Caco-2 (cell line): ENCODE measurements around the gene CLCN1. TPM values are rescaled to one million over a fixed set of nuclear protein-coding genes. Genes with fewer than 3 reads are reported as not detected.

Experiments used
- BruUV-seq: library from RNA; stranded (reverse); fragments of 400-500 nt; replicated peaks from 2 replicates; lab custom pipeline; 2021; lab: Mats Ljungman, UMichigan
- CTCF ChIA-PET: fragments of 300-600 bp; sonication (Branson Sonifier 250); formaldehyde crosslinking; loops from one replicate; lab custom pipeline; 2022; ENCODE audit warnings: antibody characterized with exemption; lab: Charles Lee
- POLR2A ChIA-PET: fragments of 300-600 bp; sonication (Branson Sonifier 250); formaldehyde crosslinking; loops from one replicate; lab custom pipeline; 2022; ENCODE audit warnings: antibody characterized with exemption; lab: Charles Lee
- DNase-seq, 2 experiments: peaks; one replicate each; pipeline versions ENCODE4 v3.0.0 to v3.0.0-alpha.2; 2020 to 2022
- H3K27me3 ChIP-seq: replicated peaks from 2 replicates; pipeline ENCODE4 v1.6.0; 2011; ENCODE audit warnings: low read length; ENCODE audit not compliant: control insufficient read depth, insufficient read depth
- H3K36me3 ChIP-seq: 2 replicates; pipeline ENCODE4 v1.5.1; 2011; ENCODE audit warnings: low read length; ENCODE audit not compliant: control insufficient read depth, insufficient read depth
- H3K4me1 ChIP-seq: fragments of 250-450 bp; sonication (Bioruptor Pico); 2 replicates; pipeline ENCODE4 v1.5.1; 2020; ENCODE audit warnings: mild to moderate bottlenecking
- H3K4me3 ChIP-seq: 2 replicates; pipeline ENCODE4 v1.5.1; 2011; ENCODE audit warnings: low read depth, mild to moderate bottlenecking, control low read depth, low read length
- H3K9me3 ChIP-seq: fragments of 250-450 bp; sonication (Bioruptor Pico); 2 replicates; pipeline ENCODE4 v1.5.1; 2020; ENCODE audit warnings: mild to moderate bottlenecking, moderate library complexity
- H3K27ac Mint-ChIP-seq: one replicate; pipeline ENCODE4 v1.8.0; 2022; ENCODE audit warnings: mixed read lengths; ENCODE audit not compliant: unreplicated experiment
- H3K27me3 Mint-ChIP-seq: one replicate; pipeline ENCODE4 v1.8.0; 2022; ENCODE audit warnings: mixed read lengths; ENCODE audit not compliant: insufficient read depth, unreplicated experiment
- H3K36me3 Mint-ChIP-seq: one replicate; pipeline ENCODE4 v1.8.0; 2022; ENCODE audit warnings: mild to moderate bottlenecking, mixed read lengths; ENCODE audit not compliant: insufficient read depth, unreplicated experiment
- H3K4me1 Mint-ChIP-seq: one replicate; pipeline ENCODE4 v1.8.0; 2022; ENCODE audit warnings: low read depth, mixed read lengths; ENCODE audit not compliant: unreplicated experiment
- H3K4me3 Mint-ChIP-seq: one replicate; pipeline ENCODE4 v1.8.0; 2022; ENCODE audit warnings: mild to moderate bottlenecking, moderate library complexity, mixed read lengths; ENCODE audit not compliant: unreplicated experiment
- H3K9me3 Mint-ChIP-seq: one replicate; pipeline ENCODE4 v1.8.0; 2022; ENCODE audit warnings: mixed read lengths; ENCODE audit not compliant: unreplicated experiment
- CTCF ChIP-seq, 2 experiments: fragments of 200-600 bp in 1 of 2; IDR thresholded peaks; 1 replicate in 1 of 2; 2 replicates in 1 of 2; pipeline versions ENCODE4 v1.5.1 to v1.8.0; 2011 to 2022; ENCODE audit warnings: antibody characterized with exemption in 1 of 2, control low read depth in 1 of 2, inconsistent platforms in 1 of 2, low read depth in 1 of 2, low read length in 1 of 2, mild to moderate bottlenecking in 1 of 2, moderate library complexity in 1 of 2; ENCODE audit not compliant: insufficient read depth in 1 of 2, severe bottlenecking in 1 of 2, unreplicated experiment in 1 of 2
- intact Hi-C: fragments of 100-400 bp; cut with micrococcal nuclease; formaldehyde crosslinking; loops from one replicate; pipeline ENCODE4 v1.10.0; 2022; ENCODE audit not compliant: unreplicated experiment
- total RNA-seq: library from RNA; stranded (reverse); gene quantifications from 2 replicates; pipeline ENCODE4 v1.2.3, GENCODE V29; 2022

Gene CLCN1
- total RNA-seq, 1 experiment from 2014 or later = 1.9 TPM

GRCh38 chr7:143385891-143386781 lies 70.2 kb downstream of the CLCN1 start:
- no TSS peak for BruUV-seq
- Mint-ChIP-seq H3K27me3 (no peaks in the 10 kb centered on the region), H3K4me3 (no peak overlapping the region), H3K36me3 (peaks cover 40% of the 10 kb centered on the region), H3K4me1 (no peaks in the 10 kb centered on the region), H3K27ac (no peak overlapping the region), H3K9me3 (no peaks in the 10 kb centered on the region)
- no peaks in the 10 kb centered on the region for H3K9me3 ChIP-seq
- ChIA-PET POLR2A (no interaction called here), CTCF (no interaction called here)
- peaks cover 31% of the 10 kb centered on the region for H3K4me1 ChIP-seq
- intact Hi-C loops = no loop called here
- peaks cover 7% of the 10 kb centered on the region; the same call in 1 of the 2 replicates for H3K36me3 ChIP-seq
- no peaks in the 10 kb centered on the region for H3K27me3 ChIP-seq
- H3K4me3 ChIP-seq = no peak overlapping the region
- DNase-seq = no peak
- no peak for TF ChIP-seq CTCF (IDR thresholded peaks at IDR 0.05; ENCODE audit: insufficient read depth in 1 of 2, low read depth in 1 of 2, low read length in 1 of 2, severe bottlenecking in 1 of 2, unreplicated experiment in 1 of 2)

- ChIA-PET CTCF (interaction anchor here (0.6 to 0.8 kb wide), 3 partner anchors 14 to 22 kb away, joined by 3 read pairs; partner anchors contain the start of gene EPHA1), POLR2A (no interaction called here)
- BruUV-seq = no TSS peak
- H3K4me1 ChIP-seq = peaks cover 29% of the 10 kb centered on the region
- no peaks in the 10 kb centered on the region for H3K27me3 ChIP-seq
- no peak overlapping the region for H3K4me3 Mint-ChIP-seq
- no peaks in the 10 kb centered on the region for H3K27me3 Mint-ChIP-seq
- intact Hi-C loops = loop anchor here (1.0 kb wide), 1 partner anchor 21 kb away; the partner anchor contains the start of gene EPHA1
- H3K27ac Mint-ChIP-seq = no peak overlapping the region
- no peaks in the 10 kb centered on the region for H3K4me1 Mint-ChIP-seq
- TF ChIP-seq CTCF (IDR thresholded peaks at IDR 0.05; ENCODE audit: insufficient read depth in 1 of 2, low read depth in 1 of 2, low read length in 1 of 2, severe bottlenecking in 1 of 2, unreplicated experiment in 1 of 2) = peak in 1 of 2 experiments; percentile 34
- DNase-seq = peak in 1 of 2 experiments; percentile 53
- no peaks in the 10 kb centered on the region for H3K9me3 ChIP-seq
- no peak overlapping the region for H3K4me3 ChIP-seq
- H3K36me3 Mint-ChIP-seq = peaks cover 49% of the 10 kb centered on the region
- H3K9me3 Mint-ChIP-seq = no peaks in the 10 kb centered on the region
- peaks cover 8% of the 10 kb centered on the region for H3K36me3 ChIP-seq
Observed at GRCh38 chr7:143387156-143387975, 71.5 kb downstream of the CLCN1 start.

GRCh38 chr7:143388051-143388450 lies 72.1 kb downstream of the CLCN1 start:
- H3K36me3 Mint-ChIP-seq = peaks cover 52% of the 10 kb centered on the region

More at GRCh38 chr7:143388051-143388450, 72.1 kb downstream of the CLCN1 start:
- intact Hi-C loops = no loop called here
- no peak for DNase-seq
- Histone ChIP-seq H3K9me3 (no peaks in the 10 kb centered on the region), H3K36me3 (peaks cover 8% of the 10 kb centered on the region), H3K4me3 (no peak overlapping the region), H3K27me3 (no peaks in the 10 kb centered on the region), H3K4me1 (peaks cover 25% of the 10 kb centered on the region)
- H3K27ac Mint-ChIP-seq = no peak overlapping the region
- no peaks in the 10 kb centered on the region for H3K9me3 Mint-ChIP-seq
- POLR2A ChIA-PET = interaction anchor here (0.6 kb wide), 1 partner anchor 326 kb away, joined by 3 read pairs; no protein-coding TSS in a partner anchor
- BruUV-seq = no TSS peak
- CTCF ChIA-PET = interaction anchor here (0.6 to 0.8 kb wide), 2 partner anchors 14 to 21 kb away, joined by 3 read pairs; partner anchors contain the start of gene EPHA1
- TF ChIP-seq CTCF (IDR thresholded peaks at IDR 0.05; ENCODE audit: insufficient read depth in 1 of 2, low read depth in 1 of 2, low read length in 1 of 2, severe bottlenecking in 1 of 2, unreplicated experiment in 1 of 2) = no peak
- no peaks in the 10 kb centered on the region for H3K27me3 Mint-ChIP-seq
- H3K4me3 Mint-ChIP-seq = no peak overlapping the region
- peaks cover 3% of the 10 kb centered on the region for H3K4me1 Mint-ChIP-seq
